GM21717 (cell line): ENCODE results near the gene SMG1.
A peak's percentile ranks its signal among the peaks of the same experiment; 100 is the strongest.
"Not testable (repeated sequence)": the region's sequence is repeated elsewhere in the genome, so short reads cannot be mapped to it uniquely, and the experiment has no call there.

ENCODE experiments used
- ATAC-seq: cut with Tn5 transposase; IDR thresholded peaks from one replicate; pipeline ENCODE4 v1.9.1; 2021; ENCODE audit warnings: mild to moderate bottlenecking, moderate library complexity; ENCODE audit not compliant: unreplicated experiment

Gene SMG1

DNA sequence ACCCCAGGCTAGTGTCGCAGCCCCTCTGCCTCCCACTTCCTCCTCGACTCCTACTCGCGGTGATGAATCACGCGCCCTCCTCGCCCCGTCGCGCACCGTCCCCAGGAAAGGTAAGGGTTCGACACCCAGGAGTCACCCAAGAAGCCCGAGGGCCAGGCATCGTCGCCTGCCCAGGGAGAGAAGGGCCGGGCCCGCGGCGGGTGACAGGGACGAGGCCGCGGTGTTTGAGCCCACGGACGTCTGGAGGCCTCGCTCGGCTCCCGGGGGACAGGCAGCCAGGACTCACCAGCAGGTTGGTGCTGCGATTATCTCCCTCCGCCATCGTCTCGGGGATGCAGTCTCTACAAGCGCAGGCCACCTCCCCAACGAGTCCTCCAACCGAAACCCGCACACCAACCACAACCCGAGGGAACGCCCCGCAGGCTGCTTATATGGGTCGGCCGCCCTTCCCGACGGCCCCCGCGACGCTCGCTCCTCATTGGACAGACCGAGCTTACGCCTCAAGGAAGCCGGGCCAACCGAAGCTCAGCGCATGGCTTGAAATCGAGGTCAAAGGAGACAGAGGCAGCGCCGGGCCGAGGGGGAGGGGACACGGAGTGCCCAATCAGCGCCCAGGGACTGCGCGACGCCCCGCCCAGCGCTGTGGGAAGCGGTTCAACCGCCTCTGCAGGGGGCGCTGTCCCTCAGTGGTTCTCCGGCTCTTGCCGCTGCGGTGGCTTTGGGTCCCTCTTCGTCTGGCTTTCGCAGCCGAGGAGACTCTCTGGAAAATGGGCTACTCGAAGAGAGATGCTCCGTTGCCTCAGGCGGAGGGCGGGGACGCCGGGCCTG, 124.8 kb downstream of the SMG1 start, which contains the start of gene ARL6IP1:
Gene ARL6IP1, minus strand, starts transcription at position 405 of the 828 bp plus-strand sequence. Its CDS starts 83 bp downstream, at position 322.
- peak; percentile 95 for ATAC-seq

- no peak for ATAC-seq
Observed at GRCh38 chr16:18800775-18801144, 125.4 kb downstream of the SMG1 start.

GRCh38 chr16:18800293-18800692, 125.9 kb downstream of the SMG1 start:
- no peak for ATAC-seq

DNA sequence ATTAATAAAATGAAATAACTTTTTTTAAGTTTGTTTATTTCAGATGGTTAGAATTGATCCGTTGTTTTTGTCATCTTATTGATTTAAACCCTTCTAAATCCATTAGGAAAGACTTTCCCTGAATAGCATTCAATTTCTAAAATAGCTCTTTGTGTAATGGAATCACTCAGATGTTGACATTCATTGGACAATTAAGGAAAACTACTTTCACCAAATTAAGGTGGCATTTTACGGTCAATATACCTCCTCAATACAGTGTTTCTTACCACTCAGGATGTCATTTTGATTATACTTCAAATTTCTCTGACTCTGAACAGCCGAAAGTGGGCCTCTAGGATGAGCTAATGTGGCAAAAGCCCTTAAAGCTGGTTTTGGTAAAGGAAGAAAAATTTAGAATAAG, 126.7 kb downstream of the SMG1 start:
- ATAC-seq: no peak

GRCh38 chr16:18797746-18798145, 128.5 kb downstream of the SMG1 start:
- ATAC-seq: no peak

DNA sequence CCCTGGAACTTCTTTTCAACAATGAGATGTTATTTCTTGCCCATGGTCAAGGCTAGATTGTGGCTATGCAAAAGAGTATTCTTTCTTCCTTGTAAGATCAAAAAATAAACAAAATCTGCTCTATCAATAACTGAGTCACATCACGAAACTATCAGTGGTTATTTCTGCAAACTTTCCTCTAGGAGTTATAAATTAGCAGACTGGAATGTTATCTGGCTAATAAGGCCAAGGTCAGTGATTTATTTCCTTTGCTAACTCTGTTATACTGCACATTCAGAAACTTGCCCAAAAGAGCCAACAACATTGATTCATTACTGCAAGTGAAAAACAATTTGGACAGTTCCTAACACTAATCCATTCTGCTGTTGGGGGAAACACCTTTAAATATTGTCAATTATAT, 129.8 kb downstream of the SMG1 start:
- ATAC-seq: no peak

GRCh38 chr16:18792836-18793433, 133.3 kb downstream of the SMG1 start:
- no peak for ATAC-seq

DNA sequence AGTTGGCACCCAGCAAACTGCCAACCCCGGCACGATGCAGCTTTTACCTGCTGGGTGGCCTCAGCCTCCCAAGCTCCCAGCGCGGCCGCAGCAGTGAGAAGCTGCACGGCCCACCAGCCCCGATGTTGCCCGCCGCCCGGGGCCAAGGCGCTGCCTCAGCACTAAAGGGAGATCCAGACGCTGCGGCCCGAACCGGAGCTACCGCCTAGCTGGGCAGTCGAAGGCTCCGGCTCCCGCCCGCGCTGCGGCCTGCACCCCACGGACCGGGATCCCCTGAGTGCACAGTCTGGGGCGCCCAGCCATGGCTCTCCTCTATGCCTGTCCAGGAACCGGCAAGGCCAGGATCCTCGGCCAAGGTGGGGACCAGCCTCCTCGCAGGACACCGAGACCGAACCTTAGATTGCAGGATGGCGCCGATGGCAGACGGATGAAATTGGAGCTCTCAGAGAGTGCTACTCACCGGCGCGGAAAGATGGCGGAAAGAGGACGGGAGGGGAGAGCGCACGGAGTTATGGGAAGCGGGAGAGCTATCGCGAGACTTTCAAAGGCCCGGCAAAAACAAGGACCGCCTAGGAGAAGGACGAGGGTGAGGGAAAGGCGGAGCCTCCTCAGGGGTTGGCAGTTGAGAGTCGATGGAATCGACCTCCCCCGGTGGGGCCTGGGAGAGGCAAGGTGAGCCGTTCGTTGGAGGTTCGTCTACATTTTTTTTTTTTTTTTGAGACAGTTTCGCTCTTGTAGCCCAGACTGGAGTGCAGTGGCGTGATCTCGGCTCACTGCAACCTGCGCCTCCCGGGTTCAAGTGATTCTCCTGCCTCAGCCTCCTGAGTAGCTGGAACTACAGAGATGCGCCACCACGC, 136.1 kb downstream of the SMG1 start, which contains the start of gene RPS15A:
Gene RPS15A, minus strand, starts transcription at position 485 of the 857 bp plus-strand sequence. CDS start 1,221 bp downstream, outside the sequence.
- peak; percentile 77 for ATAC-seq

DNA sequence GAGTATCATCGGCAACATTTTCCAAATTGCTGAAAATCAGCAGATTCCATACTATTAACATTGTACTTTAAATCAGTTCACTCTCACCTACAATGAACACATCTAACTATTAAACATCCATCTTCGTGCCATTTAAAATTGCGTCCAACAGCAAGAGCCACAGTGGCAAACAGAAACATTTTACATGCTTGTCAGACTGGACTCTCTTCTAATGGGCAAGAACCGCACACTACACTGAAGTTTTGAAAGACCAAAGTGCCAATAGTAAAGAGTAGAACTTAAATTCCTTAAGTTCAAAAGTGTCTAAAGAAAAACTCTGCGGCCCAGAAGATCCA, 136.7 kb downstream of the SMG1 start:
- no peak for ATAC-seq

DNA sequence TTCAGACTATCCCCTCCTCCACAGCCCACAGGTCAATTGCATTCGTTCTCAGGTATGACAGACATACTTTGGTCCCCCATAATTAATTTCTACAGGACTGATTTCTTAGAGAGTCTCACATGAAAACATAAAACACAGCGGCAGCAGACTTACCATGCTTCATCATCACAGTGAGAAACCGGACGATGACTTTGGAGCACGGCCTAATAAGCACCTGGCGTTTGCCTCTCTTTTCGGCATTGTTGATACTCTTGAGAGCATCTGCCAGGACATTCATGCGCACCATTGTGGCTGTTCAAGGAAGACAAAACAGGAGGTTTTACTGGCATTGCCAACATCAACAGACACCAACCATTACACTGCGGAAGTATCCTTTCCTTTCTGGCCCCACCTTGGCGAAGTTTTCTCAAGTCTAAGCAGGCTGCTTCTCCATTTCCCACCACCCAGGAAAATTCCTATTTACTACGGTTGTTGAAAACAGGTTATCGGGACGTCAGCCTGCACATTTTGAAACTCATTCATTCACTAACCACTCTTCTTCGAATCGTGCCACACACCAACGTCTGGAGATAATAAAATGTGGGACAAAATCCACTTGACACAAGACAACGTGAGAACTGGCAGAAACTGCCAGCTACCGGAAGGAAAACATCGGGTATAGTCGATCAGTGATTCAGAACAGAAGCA, 137.2 kb downstream of the SMG1 start:
- ATAC-seq: no peak

GRCh38 chr16:18784917-18785623, 141.1 kb downstream of the SMG1 start:
- ATAC-seq: no peak

GRCh38 chr16:18783430-18784341, 142.5 kb downstream of the SMG1 start:
- ATAC-seq: no peak

GRCh38 chr16:18782697-18783429, 143.3 kb downstream of the SMG1 start:
- ATAC-seq: no peak

GRCh38 chr16:18781232-18781631, 145.0 kb downstream of the SMG1 start:
- ATAC-seq: not testable (repeated sequence)

- ATAC-seq: not testable (repeated sequence)
Observed at GRCh38 chr16:18780460-18781026, 145.7 kb downstream of the SMG1 start.

DNA sequence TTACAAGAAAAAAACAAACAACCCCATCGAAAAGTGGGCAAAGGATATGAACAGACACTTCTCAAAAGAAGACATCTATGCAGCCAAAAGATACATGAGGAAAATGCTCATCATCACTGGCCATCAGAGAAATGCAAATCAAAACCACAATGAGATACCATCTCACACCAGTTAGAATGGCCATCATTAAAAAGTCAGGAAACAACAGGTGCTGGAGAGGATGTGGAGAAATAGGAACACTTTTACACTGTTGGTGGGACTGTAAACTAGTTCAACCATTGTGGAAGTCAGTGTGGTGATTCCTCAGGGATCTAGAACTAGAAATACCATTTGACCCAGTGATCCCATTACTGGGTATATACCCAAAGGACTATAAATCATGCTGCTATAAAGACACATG, 148.5 kb downstream of the SMG1 start:
- ATAC-seq: not testable (repeated sequence)

- not testable (repeated sequence) for ATAC-seq
Observed at GRCh38 chr16:18776334-18776733, 149.9 kb downstream of the SMG1 start.

- not testable (repeated sequence) for ATAC-seq
Observed at GRCh38 chr16:18774651-18775050, 151.6 kb downstream of the SMG1 start.
